Endothelial cell of umbilical vein (primary cell): ENCODE results near the gene TMEM171.

ENCODE experiments used
- CTCF ChIP-seq, 2 donors: IDR thresholded peaks; 1 replicate in 1 of 2; 2 replicates in 1 of 2; pipeline ENCODE4 v1.5.1; 2011; ENCODE audit warnings: low read length in 2 of 2, mild to moderate bottlenecking in 2 of 2, moderate library complexity in 2 of 2, control low read depth in 1 of 2, inconsistent platforms in 1 of 2, low read depth in 1 of 2; ENCODE audit not compliant: insufficient read depth in 1 of 2; ENCODE audit errors: extremely low read depth in 1 of 2
- EZH2 ChIP-seq: IDR thresholded peaks from 2 replicates; pipeline ENCODE4 v1.6.1; 2012; ENCODE audit warnings: borderline replicate concordance, low read depth, mild to moderate bottlenecking, moderate library complexity, low read length, inconsistent platforms; ENCODE audit not compliant: severe bottlenecking
- FOS ChIP-seq: IDR thresholded peaks from 2 replicates; pipeline ENCODE4 v1.6.1; 2011; ENCODE audit warnings: mild to moderate bottlenecking, low read length, moderate library complexity, borderline replicate concordance; ENCODE audit not compliant: insufficient read depth
- JUN ChIP-seq: IDR thresholded peaks from 2 replicates; pipeline ENCODE4 v1.6.1; 2011; ENCODE audit warnings: borderline replicate concordance, low read depth; ENCODE audit not compliant: insufficient read length, insufficient read depth
- MAX ChIP-seq: IDR thresholded peaks from 2 replicates; pipeline ENCODE4 v1.6.1; 2011; ENCODE audit not compliant: insufficient read depth, insufficient read length
- POLR2A ChIP-seq: IDR thresholded peaks from 2 replicates; pipeline ENCODE4 v1.6.1; 2012; ENCODE audit warnings: low read depth, mild to moderate bottlenecking, control low read depth, low read length
- POLR2AphosphoS5 ChIP-seq: IDR thresholded peaks from 2 replicates; pipeline ENCODE4 v1.6.1; 2012; ENCODE audit warnings: low read depth, mild to moderate bottlenecking, control low read depth, low read length, moderate library complexity; ENCODE audit not compliant: insufficient read depth

- TF ChIP-seq CTCF (IDR thresholded peaks at IDR 0.05; ENCODE audit: extremely low read depth in 1 of 2, insufficient read depth in 1 of 2, low read depth in 1 of 2, low read length in 2 of 2) = no peak
- no peak for TF ChIP-seq EZH2
- no peak for TF ChIP-seq JUN
- no peak for TF ChIP-seq POLR2A
- TF ChIP-seq POLR2AphosphoS5 = no peak
- no peak for TF ChIP-seq MAX
- no peak for TF ChIP-seq FOS
These were observed 14.0 kb upstream of the TMEM171 start for GRCh38 chr5:73106335-73106734.
